Gastroesophageal sphincter (tissue), 4 donors: ENCODE data around the gene CASK. TPM values are rescaled to one million over a fixed set of nuclear protein-coding genes. Genes with fewer than 3 reads are reported as not detected.

ENCODE experiments used
- ATAC-seq: fragments of 150-250 bp; one replicate; pipeline ENCODE4 v1.9.1; 2016; ENCODE audit warnings: mild to moderate bottlenecking, moderate library complexity
- H3K27ac ChIP-seq, 4 donors: fragments of 200-600 bp; sonication (generic) in 3 of 4; 1 replicate in 3 of 4; 2 replicates in 1 of 4; pipeline ENCODE4 v1.5.1; 2016 to 2019
- H3K27me3 ChIP-seq: fragments of 200-600 bp; sonication (generic); one replicate; pipeline ENCODE4 v1.5.1; 2019
- H3K36me3 ChIP-seq, 2 donors: fragments of 200-600 bp; sonication (generic); one replicate each; pipeline ENCODE4 v1.5.1; 2019; ENCODE audit warnings: control low read depth in 1 of 2
- H3K4me1 ChIP-seq, 3 donors: fragments of 200-600 bp; sonication (generic); 1 replicate in 2 of 3; 2 replicates in 1 of 3; pipeline ENCODE4 v1.5.1; 2016 to 2019; ENCODE audit warnings: control low read depth in 2 of 3
- H3K4me3 ChIP-seq, 2 donors: fragments of 200-600 bp; sonication (generic); one replicate each; pipeline ENCODE4 v1.5.1; 2019; ENCODE audit warnings: mild to moderate bottlenecking in 1 of 2, moderate library complexity in 1 of 2
- H3K9me3 ChIP-seq, 3 donors: fragments of 200-600 bp; sonication (generic); one replicate each; pipeline ENCODE4 v1.5.1; 2017 to 2019; ENCODE audit warnings: control low read depth in 2 of 3
- EP300 ChIP-seq: sonication (generic); formaldehyde crosslinking; IDR thresholded peaks from one replicate; pipeline ENCODE4 v1.6.1; 2017; ENCODE audit warnings: antibody characterized with exemption, mild to moderate bottlenecking
- POLR2A ChIP-seq, 2 donors: fragments of 450-650 bp; IDR thresholded peaks; one replicate each; pipeline ENCODE4 v1.6.1; 2017; ENCODE audit warnings: antibody characterized with exemption in 2 of 2, mild to moderate bottlenecking in 2 of 2, moderate library complexity in 1 of 2
- POLR2AphosphoS5 ChIP-seq: sonication (generic); formaldehyde crosslinking; IDR thresholded peaks from one replicate; pipeline ENCODE4 v1.6.1; 2017; ENCODE audit warnings: antibody characterized with exemption
- WGBS, 2 donors: methylation state at CpG; one replicate each; pipeline ENCODE4 v1.1.5; 2018; ENCODE audit warnings: low coverage in 1 of 2; 5-methylcytosine and 5-hydroxymethylcytosine counted together
- small RNA-seq, 4 donors: library from RNA; depleted of rRNA; stranded (forward); fragments of <200 nt; gene quantifications; one replicate each; pipeline ENCODE3, GENCODE V24; 2016
- total RNA-seq, 4 donors: library from RNA; depleted of rRNA; stranded (reverse); fragments of >200 nt; gene quantifications; one replicate each; pipeline ENCODE4 v1.1.0, GENCODE V29; 2016
- TF ChIP-seq, protein P1 (sequence below), 4 experiments: fragments of 200-600 bp in 2 of 4; fragments of 450-650 bp in 2 of 4; sonication (generic) in 1 of 4; IDR thresholded peaks; one replicate each; pipeline ENCODE4 v1.5.1; 2017 to 2019; ENCODE audit warnings: antibody characterized with exemption in 4 of 4, mild to moderate bottlenecking in 2 of 4, moderate library complexity in 2 of 4

Gene CASK
- total RNA-seq, 4 donors from 2014 or later, result 22.6 to 55.0 (median 30.5) TPM

DNA sequence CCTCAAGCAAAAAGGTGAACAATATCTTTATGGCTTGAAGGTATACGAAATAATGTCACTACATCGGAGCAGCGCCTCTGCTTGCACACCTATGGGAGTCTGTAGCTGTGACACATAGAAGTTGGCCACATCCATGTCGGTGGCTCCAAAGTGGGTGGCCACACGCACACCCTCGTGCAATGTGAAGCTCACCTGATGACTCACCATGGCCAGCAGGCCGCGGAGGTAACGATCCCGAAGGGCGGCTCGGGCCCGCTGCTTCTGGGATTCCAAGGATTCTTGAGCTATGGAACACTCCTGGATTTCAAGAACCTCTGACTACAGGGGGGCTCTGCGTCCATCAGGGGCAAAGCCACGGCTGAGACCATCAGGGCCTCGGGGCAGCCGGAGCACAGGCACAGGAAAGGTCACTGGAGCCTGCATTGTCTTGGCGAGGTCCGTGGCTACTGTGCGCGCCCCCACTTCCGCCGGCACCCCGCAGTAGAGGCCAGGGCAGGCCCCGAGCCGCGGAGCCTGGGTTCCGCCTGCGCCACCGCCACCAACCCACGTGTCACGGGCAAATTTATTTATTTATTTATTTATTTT is 451.0 kb downstream of the CASK start:
- H3K27ac ChIP-seq, result no peak overlapping the region
- TF ChIP-seq POLR2AphosphoS5, result no peak
- TF ChIP-seq, protein P1, sequence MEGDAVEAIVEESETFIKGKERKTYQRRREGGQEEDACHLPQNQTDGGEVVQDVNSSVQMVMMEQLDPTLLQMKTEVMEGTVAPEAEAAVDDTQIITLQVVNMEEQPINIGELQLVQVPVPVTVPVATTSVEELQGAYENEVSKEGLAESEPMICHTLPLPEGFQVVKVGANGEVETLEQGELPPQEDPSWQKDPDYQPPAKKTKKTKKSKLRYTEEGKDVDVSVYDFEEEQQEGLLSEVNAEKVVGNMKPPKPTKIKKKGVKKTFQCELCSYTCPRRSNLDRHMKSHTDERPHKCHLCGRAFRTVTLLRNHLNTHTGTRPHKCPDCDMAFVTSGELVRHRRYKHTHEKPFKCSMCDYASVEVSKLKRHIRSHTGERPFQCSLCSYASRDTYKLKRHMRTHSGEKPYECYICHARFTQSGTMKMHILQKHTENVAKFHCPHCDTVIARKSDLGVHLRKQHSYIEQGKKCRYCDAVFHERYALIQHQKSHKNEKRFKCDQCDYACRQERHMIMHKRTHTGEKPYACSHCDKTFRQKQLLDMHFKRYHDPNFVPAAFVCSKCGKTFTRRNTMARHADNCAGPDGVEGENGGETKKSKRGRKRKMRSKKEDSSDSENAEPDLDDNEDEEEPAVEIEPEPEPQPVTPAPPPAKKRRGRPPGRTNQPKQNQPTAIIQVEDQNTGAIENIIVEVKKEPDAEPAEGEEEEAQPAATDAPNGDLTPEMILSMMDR (IDR thresholded peaks at IDR 0.05), result no peak
- TF ChIP-seq POLR2A (IDR thresholded peaks at IDR 0.05), result no peak
- TF ChIP-seq EP300, result no peak
- H3K4me3 ChIP-seq, result no peak overlapping the region
- no peaks in the 10 kb centered on the region for H3K9me3 ChIP-seq
- H3K36me3 ChIP-seq, result no peaks in the 10 kb centered on the region
- WGBS, 2 donors, result 100% methylated on average over 1 to 2 of the region's 32 CpGs
- no peaks in the 10 kb centered on the region for H3K27me3 ChIP-seq
- ATAC-seq, result no peak
- peaks cover 0 to 8% (median 0%) of the 10 kb centered on the region in 3 donors for H3K4me1 ChIP-seq

DNA sequence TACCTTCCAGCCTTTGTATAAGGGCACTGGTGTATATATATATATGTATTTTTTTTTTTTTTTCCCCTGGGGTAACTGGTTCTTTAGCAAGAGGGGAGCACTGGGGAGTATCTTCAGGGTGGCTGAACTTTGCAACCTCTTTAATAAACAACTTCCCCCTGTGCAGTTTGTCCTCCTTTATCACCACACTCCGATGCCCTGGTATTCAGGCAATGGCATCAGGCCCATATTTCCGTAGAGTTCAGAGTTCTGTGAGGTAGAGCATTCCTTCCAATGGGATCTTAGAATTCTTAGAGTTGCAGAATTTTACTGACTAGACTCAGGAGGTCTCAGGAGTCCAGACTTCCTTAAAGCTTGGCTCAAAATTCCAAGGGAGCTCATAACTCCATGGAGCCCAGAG is 451.6 kb downstream of the CASK start:
- no peak for ATAC-seq
- TF ChIP-seq POLR2A (IDR thresholded peaks at IDR 0.05) (no peak), POLR2AphosphoS5 (no peak), EP300 (no peak)
- TF ChIP-seq, protein P1 (IDR thresholded peaks at IDR 0.05), result no peak
- Histone ChIP-seq H3K27ac (no peak overlapping the region), H3K36me3 (no peaks in the 10 kb centered on the region), H3K27me3 (no peaks in the 10 kb centered on the region), H3K4me1 (peaks cover 0 to 8% (median 0%) of the 10 kb centered on the region in 3 donors), H3K9me3 (no peaks in the 10 kb centered on the region), H3K4me3 (no peak overlapping the region)
- WGBS, 2 donors, result 20 to 100% methylated on average over 1 to 2 of the region's 2 CpGs

DNA sequence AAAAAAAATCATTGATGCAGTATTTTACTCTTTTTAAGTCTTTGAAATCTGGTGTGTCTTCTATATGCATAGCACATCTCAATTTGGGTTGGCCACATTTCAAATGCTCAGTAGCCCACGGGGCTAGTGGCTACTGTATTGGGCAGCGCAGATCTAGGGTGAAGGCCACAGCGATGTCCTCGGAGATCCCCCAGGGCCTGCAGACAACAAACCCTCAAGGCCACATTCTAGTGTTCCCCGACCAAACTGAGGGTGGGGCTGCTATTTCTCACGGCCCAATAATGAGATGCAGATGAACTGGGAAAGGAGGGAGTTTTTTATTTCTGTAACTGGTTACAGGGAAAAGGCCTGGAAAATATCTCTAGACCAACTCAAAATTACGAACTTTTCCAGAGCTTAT is 452.6 kb downstream of the CASK start:
- WGBS, 2 donors, result 79 to 89% methylated on average over 7 of the region's 7 CpGs
- H3K27me3 ChIP-seq, result no peaks in the 10 kb centered on the region
- no peaks in the 10 kb centered on the region for H3K36me3 ChIP-seq
- H3K9me3 ChIP-seq, result no peaks in the 10 kb centered on the region
- no peak for TF ChIP-seq POLR2A (IDR thresholded peaks at IDR 0.05)
- TF ChIP-seq, protein P1 (IDR thresholded peaks at IDR 0.05), result no peak
- no peak for TF ChIP-seq EP300
- no peak for TF ChIP-seq POLR2AphosphoS5
- ATAC-seq, result no peak
- peaks cover 0 to 8% (median 0%) of the 10 kb centered on the region in 3 donors for H3K4me1 ChIP-seq
- no peak overlapping the region for H3K27ac ChIP-seq
- H3K4me3 ChIP-seq, result no peak overlapping the region

DNA sequence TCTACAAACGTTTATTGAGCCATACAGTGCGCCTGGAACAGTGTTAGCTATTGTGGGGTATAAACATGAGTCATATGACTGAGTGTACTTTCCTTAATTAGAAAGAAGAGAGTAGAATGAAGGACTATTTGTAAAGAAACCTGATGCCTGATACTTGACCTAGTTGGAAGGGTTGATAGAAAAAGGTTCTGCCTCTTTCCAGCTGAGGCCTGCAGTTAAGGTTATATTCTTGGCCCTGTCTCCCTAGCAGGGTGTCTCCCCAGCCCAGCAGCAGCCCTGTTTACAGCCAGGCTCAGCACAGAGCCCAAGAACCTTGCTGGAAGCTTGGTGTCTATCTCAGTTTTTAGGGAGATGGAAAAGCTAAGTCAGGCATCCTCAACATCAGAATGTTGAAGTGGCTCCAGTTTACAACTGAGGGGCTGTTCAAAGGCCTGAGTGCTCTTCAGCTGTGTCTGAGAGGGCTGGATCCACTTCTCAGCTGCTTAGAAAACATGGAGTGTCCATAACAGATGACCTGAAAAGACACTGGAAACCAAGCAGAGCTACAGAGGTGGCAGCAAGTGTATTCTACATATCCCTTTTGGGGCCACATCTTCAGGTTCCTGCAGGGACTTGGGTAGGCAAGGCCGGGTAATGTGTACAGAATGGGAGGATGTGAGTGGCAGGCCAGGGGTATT is 454.6 kb downstream of the CASK start:
- H3K4me1 ChIP-seq, result peaks cover 0 to 8% (median 0%) of the 10 kb centered on the region in 3 donors
- H3K27me3 ChIP-seq, result no peaks in the 10 kb centered on the region
- H3K9me3 ChIP-seq, result no peaks in the 10 kb centered on the region
- H3K27ac ChIP-seq, result peak overlapping the region; percentile 32 to 72 (median 60)
- no peaks in the 10 kb centered on the region for H3K36me3 ChIP-seq
- H3K4me3 ChIP-seq, result no peak overlapping the region
- peak; percentile 86 for ATAC-seq
- 39 to 59% methylated on average over 2 of the region's 3 CpGs for WGBS, 2 donors
- TF ChIP-seq POLR2AphosphoS5, result no peak
- no peak for TF ChIP-seq EP300
- TF ChIP-seq, protein P1 (IDR thresholded peaks at IDR 0.05), result no peak
- no peak for TF ChIP-seq POLR2A (IDR thresholded peaks at IDR 0.05)

Small RNAs within 50 kb of the gene (small RNA-seq; reads per million reads assigned to genes)
- gene AL353691.2, result 0 reads per million in 4 donors
- gene RN7SL144P, result 0 reads per million in 4 donors
- 0 reads per million in 4 donors for gene RNU6-1321P
- 0 reads per million in 4 donors for gene RNU6-202P

Other genes with a start within 250 kb of the CASK start
- gene GPR34, start 234.6 kb downstream of the CASK start, total RNA-seq, result 10 to 100 TPM in 2 of 4 donors, 1 to 10 TPM in 2; 3.3 to 17.0 (median 7.1) TPM
- gene GPR82, start 199.4 kb downstream of the CASK start, total RNA-seq, result under 1 TPM in 2 of 4 donors, not detected in 2; 0.47 to 0.67 TPM